Measurements from ENCODE around the gene KLK4.
A peak's percentile ranks its signal among the peaks of the same experiment; 100 is the strongest.

Gene KLK4

GRCh38 chr19:50931023-50931422 is 19.8 kb upstream of the KLK4 start:
- no peaks in the 10 kb centered on the region for H3K4me1 Mint-ChIP-seq (ENCODE audit: low read depth in 2 of 2)
- no peak overlapping the region for H3K4me3 Mint-ChIP-seq
- peaks cover 35 to 62% of the 10 kb centered on the region in 2 donors for H3K27me3 Mint-ChIP-seq
- no peak overlapping the region for H3K27ac Mint-ChIP-seq
- ATAC-seq (replicated peaks) (no peak), DNase-seq (no peak)
- no peaks in the 10 kb centered on the region for H3K36me3 Mint-ChIP-seq (ENCODE audit: insufficient read depth)
- no peaks in the 10 kb centered on the region for H3K9me3 Mint-ChIP-seq

- ATAC-seq (replicated peaks) (no peak), DNase-seq (no peak)
- peaks cover 30 to 58% of the 10 kb centered on the region in 2 donors for H3K27me3 Mint-ChIP-seq
- H3K4me1 Mint-ChIP-seq (ENCODE audit: low read depth in 2 of 2): no peaks in the 10 kb centered on the region
- no peaks in the 10 kb centered on the region for H3K9me3 Mint-ChIP-seq
- no peak overlapping the region for H3K27ac Mint-ChIP-seq
- H3K4me3 Mint-ChIP-seq: no peak overlapping the region
- no peaks in the 10 kb centered on the region for H3K36me3 Mint-ChIP-seq (ENCODE audit: insufficient read depth)
Observed at GRCh38 chr19:50928831-50929230, 17.6 kb upstream of the KLK4 start.

- H3K27me3 Mint-ChIP-seq: peaks cover 26 to 46% of the 10 kb centered on the region in 2 donors
Observed at GRCh38 chr19:50926144-50926543, 14.9 kb upstream of the KLK4 start.

GRCh38 chr19:50925734-50926133 is 14.5 kb upstream of the KLK4 start:
- Mint-ChIP-seq H3K4me1 (ENCODE audit: low read depth in 2 of 2) (peaks cover 7 to 9% of the 10 kb centered on the region in 2 donors), H3K27me3 (peaks cover 22 to 45% of the 10 kb centered on the region in 2 donors), H3K4me3 (no peak overlapping the region), H3K36me3 (ENCODE audit: insufficient read depth) (no peaks in the 10 kb centered on the region), H3K9me3 (no peaks in the 10 kb centered on the region), H3K27ac (no peak overlapping the region)
- ATAC-seq (replicated peaks) (no peak), DNase-seq (no peak)

More at GRCh38 chr19:50926144-50926543, 14.9 kb upstream of the KLK4 start:
- H3K4me1 Mint-ChIP-seq (ENCODE audit: low read depth in 2 of 2): peaks cover 7 to 9% of the 10 kb centered on the region in 2 donors
- H3K36me3 Mint-ChIP-seq (ENCODE audit: insufficient read depth): no peaks in the 10 kb centered on the region
- no peaks in the 10 kb centered on the region for H3K9me3 Mint-ChIP-seq
- H3K27ac Mint-ChIP-seq: no peak overlapping the region
- DNase-seq: no peak
- ATAC-seq (replicated peaks): no peak
- H3K4me3 Mint-ChIP-seq: no peak overlapping the region

- ATAC-seq (replicated peaks): no peak
- peaks cover 31 to 48% of the 10 kb centered on the region in 2 donors for H3K27me3 Mint-ChIP-seq
Observed at GRCh38 chr19:50924586-50924985, 13.4 kb upstream of the KLK4 start.

GRCh38 chr19:50922317-50922853 is 11.2 kb upstream of the KLK4 start:
- Mint-ChIP-seq H3K4me1 (ENCODE audit: low read depth in 2 of 2) (peaks cover 7 to 9% of the 10 kb centered on the region in 2 donors), H3K27me3 (peaks cover 38 to 50% of the 10 kb centered on the region in 2 donors), H3K36me3 (ENCODE audit: insufficient read depth) (no peaks in the 10 kb centered on the region), H3K9me3 (no peaks in the 10 kb centered on the region), H3K27ac (no peak overlapping the region), H3K4me3 (no peak overlapping the region)
- DNase-seq: peak; percentile 60 to 64 (median 61)
- peak; percentile 78 for ATAC-seq (replicated peaks)

More at GRCh38 chr19:50924586-50924985, 13.4 kb upstream of the KLK4 start:
- Mint-ChIP-seq H3K36me3 (ENCODE audit: insufficient read depth) (no peaks in the 10 kb centered on the region), H3K4me1 (ENCODE audit: low read depth in 2 of 2) (peaks cover 7 to 9% of the 10 kb centered on the region in 2 donors), H3K9me3 (no peaks in the 10 kb centered on the region), H3K4me3 (no peak overlapping the region), H3K27ac (no peak overlapping the region)
- DNase-seq: no peak

GRCh38 chr19:50921426-50922316 is 10.5 kb upstream of the KLK4 start:
- H3K27me3 Mint-ChIP-seq: peaks cover 41 to 52% of the 10 kb centered on the region in 2 donors
- H3K36me3 Mint-ChIP-seq (ENCODE audit: insufficient read depth): no peaks in the 10 kb centered on the region
- H3K27ac Mint-ChIP-seq: no peak overlapping the region
- DNase-seq (no peak), ATAC-seq (replicated peaks) (no peak)
- H3K4me3 Mint-ChIP-seq: no peak overlapping the region
- peaks cover 7 to 9% of the 10 kb centered on the region in 2 donors for H3K4me1 Mint-ChIP-seq (ENCODE audit: low read depth in 2 of 2)
- H3K9me3 Mint-ChIP-seq: no peaks in the 10 kb centered on the region

- ATAC-seq (replicated peaks): no peak
- no peak for DNase-seq
- Mint-ChIP-seq H3K9me3 (no peaks in the 10 kb centered on the region), H3K4me3 (no peak overlapping the region), H3K36me3 (ENCODE audit: insufficient read depth) (no peaks in the 10 kb centered on the region), H3K4me1 (ENCODE audit: low read depth in 2 of 2) (no peaks in the 10 kb centered on the region), H3K27ac (no peak overlapping the region), H3K27me3 (peaks cover 28 to 32% of the 10 kb centered on the region in 2 donors)
Observed at GRCh38 chr19:50916069-50916468, 4.9 kb upstream of the KLK4 start.

- ATAC-seq (replicated peaks): no peak
- no peak overlapping the region for H3K4me3 Mint-ChIP-seq
- peaks cover 6 to 9% of the 10 kb centered on the region in 2 donors for H3K27me3 Mint-ChIP-seq
- no peaks in the 10 kb centered on the region for H3K36me3 Mint-ChIP-seq (ENCODE audit: insufficient read depth)
- H3K4me1 Mint-ChIP-seq (ENCODE audit: low read depth in 2 of 2): peaks cover 4 to 8% of the 10 kb centered on the region in 2 donors
- no peaks in the 10 kb centered on the region for H3K9me3 Mint-ChIP-seq
- no peak overlapping the region for H3K27ac Mint-ChIP-seq
- DNase-seq: no peak
Observed at GRCh38 chr19:50912727-50913716, 1.8 kb upstream of the KLK4 start.

GRCh38 chr19:50912102-50912599 is 956 bp upstream of the KLK4 start:
- DNase-seq (no peak), ATAC-seq (replicated peaks) (no peak)
- H3K4me3 Mint-ChIP-seq: no peak overlapping the region
- H3K27me3 Mint-ChIP-seq: peaks cover 5 to 6% of the 10 kb centered on the region in 2 donors
- peaks cover 4 to 8% of the 10 kb centered on the region in 2 donors for H3K4me1 Mint-ChIP-seq (ENCODE audit: low read depth in 2 of 2)
- no peaks in the 10 kb centered on the region for H3K36me3 Mint-ChIP-seq (ENCODE audit: insufficient read depth)
- no peaks in the 10 kb centered on the region for H3K9me3 Mint-ChIP-seq
- H3K27ac Mint-ChIP-seq: no peak overlapping the region

- H3K27me3 Mint-ChIP-seq: peaks cover 0 to 6% of the 10 kb centered on the region in 2 donors
Observed at GRCh38 chr19:50910722-50911121, 473 bp downstream of the KLK4 start.

GRCh38 chr19:50909240-50910070 is 1.7 kb downstream of the KLK4 start:
- Mint-ChIP-seq H3K4me3 (peak overlapping the region in 1 of 2 donors; percentile 33), H3K9me3 (no peaks in the 10 kb centered on the region), H3K27ac (no peak overlapping the region), H3K27me3 (peaks cover 0 to 14% of the 10 kb centered on the region in 2 donors), H3K4me1 (ENCODE audit: low read depth in 2 of 2) (peaks cover 4 to 8% of the 10 kb centered on the region in 2 donors), H3K36me3 (ENCODE audit: insufficient read depth) (no peaks in the 10 kb centered on the region)
- no peak for ATAC-seq (replicated peaks)
- no peak for DNase-seq

More at GRCh38 chr19:50910722-50911121, 473 bp downstream of the KLK4 start:
- DNase-seq (no peak), ATAC-seq (replicated peaks) (no peak)
- Mint-ChIP-seq H3K27ac (no peak overlapping the region), H3K4me3 (no peak overlapping the region), H3K9me3 (no peaks in the 10 kb centered on the region), H3K36me3 (ENCODE audit: insufficient read depth) (no peaks in the 10 kb centered on the region), H3K4me1 (ENCODE audit: low read depth in 2 of 2) (peaks cover 4 to 8% of the 10 kb centered on the region in 2 donors)

Measured in effector memory CD8-positive, alpha-beta T cell (primary cell).